ENCODE results near the gene PHF11. TPM values are rescaled to one million over a fixed set of nuclear protein-coding genes. Genes with fewer than 3 reads are reported as not detected.
"Not testable (repeated sequence)": the region's sequence is repeated elsewhere in the genome, so short reads cannot be mapped to it uniquely, and the experiment has no call there.

Gene PHF11
- polyA plus RNA-seq, 3 donors = 24.0 to 40.5 (median 27.3) TPM

- WGBS, 3 donors = 39 to 65% (median 44%) methylated on average over 2 of the region's 2 CpGs
- no peak overlapping the region for H3K27ac ChIP-seq (ENCODE audit: low read depth, low read length)
These were observed 1.1 kb upstream of the PHF11 start for GRCh38 chr13:49494645-49495044.

DNA sequence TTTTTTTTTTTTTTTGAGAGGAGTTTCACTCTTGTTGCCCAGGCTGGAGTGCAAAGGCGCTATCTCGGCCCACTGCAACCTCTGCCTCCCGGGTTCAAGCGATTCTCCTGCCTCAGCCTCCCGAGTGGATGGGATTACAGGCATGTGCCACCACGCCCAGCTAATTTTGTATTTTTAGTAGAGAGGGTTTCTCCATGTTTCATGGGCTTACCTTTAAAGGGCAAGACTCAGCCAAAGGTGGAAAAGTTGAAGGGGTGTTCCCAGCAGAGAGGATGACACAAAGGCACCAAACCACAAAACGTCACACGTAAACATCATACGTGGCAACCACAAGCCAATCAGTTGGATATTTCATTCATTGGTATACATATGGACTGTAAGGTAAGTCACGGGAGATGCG lies 1.1 kb downstream of the PHF11 start:
- 74 to 75% (median 75%) methylated on average over 11 of the region's 11 CpGs for WGBS, 3 donors

DNA sequence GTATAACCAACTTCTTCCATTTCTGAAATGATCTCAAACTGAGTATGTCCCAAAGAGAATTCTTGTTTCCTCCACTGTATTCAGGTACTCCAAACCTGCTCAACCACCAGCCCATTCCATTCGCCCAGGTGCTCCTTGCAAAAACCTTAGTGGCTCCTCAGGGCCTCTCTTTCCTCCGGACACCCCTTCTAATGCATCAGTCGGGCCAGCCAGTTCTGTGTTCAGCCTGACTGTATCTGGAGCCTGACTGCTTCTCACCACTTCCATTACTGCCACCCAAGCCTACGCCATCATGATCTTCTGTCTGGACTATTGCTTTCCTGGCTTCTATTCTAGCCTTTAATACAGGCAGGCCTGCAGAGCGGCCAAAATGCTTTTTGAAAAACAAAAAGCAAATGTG lies 1.5 kb downstream of the PHF11 start:
- no peak overlapping the region for H3K27ac ChIP-seq (ENCODE audit: low read depth, low read length)
- 83 to 88% (median 84%) methylated on average over 5 of the region's 5 CpGs for WGBS, 3 donors

More for the DNA sequence above, 1.1 kb downstream of the PHF11 start:
- H3K27ac ChIP-seq (ENCODE audit: low read depth, low read length) = not testable (repeated sequence)

GRCh38 chr13:49498206-49498605 lies 2.5 kb downstream of the PHF11 start:
- 75 to 86% (median 80%) methylated on average over 4 of the region's 4 CpGs for WGBS, 3 donors
- H3K27ac ChIP-seq (ENCODE audit: low read depth, low read length) = no peak overlapping the region

DNA sequence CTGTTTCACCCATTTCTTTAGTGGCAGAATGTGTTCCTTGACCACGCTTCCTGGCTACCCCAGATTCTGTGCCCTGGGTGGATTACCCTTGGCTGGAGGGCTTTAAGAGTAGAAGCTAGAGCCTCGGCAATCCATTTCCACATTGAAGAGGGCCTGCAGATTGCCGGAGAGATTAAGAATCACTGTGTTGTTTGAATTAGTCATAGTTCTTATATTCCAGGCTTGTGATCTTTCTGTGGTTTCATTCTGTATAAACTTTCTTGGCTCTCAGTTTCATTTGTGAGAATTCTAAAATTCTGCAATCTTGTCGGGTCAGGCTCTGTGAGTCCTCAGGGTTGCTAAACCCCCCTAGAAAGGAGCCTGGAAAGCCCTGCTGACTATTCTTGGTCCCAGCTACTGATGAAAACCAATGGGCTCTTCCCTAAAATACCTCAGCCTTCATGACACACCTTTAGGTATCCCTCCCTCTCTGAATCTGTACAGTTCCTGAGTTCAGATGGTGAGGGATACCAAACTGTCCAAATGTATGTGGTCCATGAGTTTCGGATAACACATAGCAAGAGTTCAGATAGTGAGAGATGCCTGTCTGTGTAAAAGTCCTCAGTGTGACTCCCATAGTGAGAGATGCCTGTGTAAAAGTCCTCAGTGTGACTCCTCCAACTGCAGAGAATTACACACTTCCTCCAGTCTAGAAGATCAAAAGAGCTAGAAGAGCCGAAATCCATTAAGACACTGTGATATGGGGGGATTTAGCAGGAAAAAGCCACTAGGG lies 4.3 kb downstream of the PHF11 start:
- H3K27ac ChIP-seq (ENCODE audit: low read depth, low read length) = no peak overlapping the region
- WGBS, 3 donors = 73 to 87% (median 84%) methylated on average over 6 of the region's 6 CpGs

GRCh38 chr13:49502954-49503353 lies 7.2 kb downstream of the PHF11 start:
- 36 to 72% (median 37%) methylated on average over 9 of the region's 9 CpGs for WGBS, 3 donors
- H3K27ac ChIP-seq (ENCODE audit: low read depth, low read length) = no peak overlapping the region

DNA sequence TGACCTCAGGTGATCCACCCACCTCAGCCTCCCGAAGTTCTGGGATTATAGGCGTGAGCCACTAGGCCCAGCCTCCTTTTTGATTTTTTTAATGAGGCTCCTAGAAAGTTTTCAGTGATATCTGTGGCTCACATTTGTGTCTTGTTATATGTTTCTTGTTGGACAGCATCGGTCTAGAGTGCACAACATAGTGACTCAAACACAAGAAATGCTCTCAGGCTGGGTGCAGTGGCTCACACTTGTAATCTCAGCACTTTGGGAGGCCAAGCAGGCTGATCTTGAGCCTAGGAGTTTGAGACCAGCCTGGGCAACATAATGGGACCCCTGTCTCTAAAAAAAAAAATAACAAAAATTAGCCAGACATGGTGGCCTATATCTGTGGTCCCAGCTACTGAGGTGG lies 8.2 kb downstream of the PHF11 start:
- 94 to 97% (median 96%) methylated on average over 3 of the region's 3 CpGs for WGBS, 3 donors
- H3K27ac ChIP-seq (ENCODE audit: low read depth, low read length) = no peak overlapping the region

DNA sequence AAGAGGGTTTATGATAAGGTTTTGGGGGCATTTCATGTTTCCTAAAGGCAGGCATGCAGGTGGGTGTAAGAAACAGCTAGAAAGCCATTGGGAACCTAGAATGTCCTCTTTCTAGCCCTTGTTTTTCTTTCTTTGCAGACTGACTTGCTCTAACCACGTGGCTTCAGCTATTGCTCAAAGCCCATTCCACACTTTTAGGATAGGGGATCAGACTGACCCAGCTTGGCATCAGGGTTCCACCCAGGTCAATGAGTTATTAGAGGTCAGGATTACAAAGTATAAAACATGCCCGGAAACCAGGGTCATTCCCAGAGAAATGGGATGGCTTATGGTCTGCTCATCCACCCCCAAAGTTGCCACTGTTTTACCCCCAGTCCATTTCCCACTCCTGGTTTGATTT lies 16.8 kb downstream of the PHF11 start:
- WGBS, 3 donors = 86 to 92% (median 89%) methylated on average over 2 of the region's 2 CpGs

DNA sequence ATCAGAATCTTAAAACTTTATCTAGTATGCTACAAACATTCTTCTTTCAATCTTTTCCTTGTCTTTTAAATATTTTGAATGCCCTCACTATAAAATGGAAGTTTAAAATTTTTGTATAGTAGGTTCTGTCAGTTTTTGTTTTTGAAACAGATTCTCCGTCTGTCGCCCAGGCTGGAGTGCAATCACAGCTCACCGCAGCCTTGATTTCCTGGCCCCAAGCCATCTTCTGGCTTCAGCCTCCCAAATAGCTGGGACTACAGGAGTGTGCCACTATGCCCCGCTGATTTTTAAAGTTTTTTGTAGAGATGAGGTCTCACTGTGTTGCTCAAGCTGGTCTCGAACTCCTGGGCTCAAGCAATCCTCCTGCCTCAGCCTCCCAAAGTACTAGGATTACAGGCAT lies 20.7 kb downstream of the PHF11 start:
- no peak overlapping the region for H3K27ac ChIP-seq (ENCODE audit: low read depth, low read length)
- 70 to 94% (median 84%) methylated on average over 5 of the region's 5 CpGs for WGBS, 3 donors

More for the DNA sequence above, 16.8 kb downstream of the PHF11 start:
- no peak overlapping the region for H3K27ac ChIP-seq (ENCODE audit: low read depth, low read length)

GRCh38 chr13:49517461-49517860 lies 21.7 kb downstream of the PHF11 start:
- WGBS, 3 donors = 83 to 87% (median 85%) methylated on average over 6 of the region's 6 CpGs

GRCh38 chr13:49521224-49521623 lies 25.5 kb downstream of the PHF11 start:
- H3K27ac ChIP-seq (ENCODE audit: low read depth, low read length) = no peak overlapping the region
- 71 to 82% (median 79%) methylated on average over 4 of the region's 4 CpGs for WGBS, 3 donors

More at GRCh38 chr13:49517461-49517860, 21.7 kb downstream of the PHF11 start:
- no peak overlapping the region for H3K27ac ChIP-seq (ENCODE audit: low read depth, low read length)

GRCh38 chr13:49524740-49525501 lies 29.2 kb downstream of the PHF11 start:
- H3K27ac ChIP-seq (ENCODE audit: low read depth, low read length) = no peak overlapping the region
- WGBS, 3 donors = 93 to 96% (median 96%) methylated on average over 5 of the region's 5 CpGs

DNA sequence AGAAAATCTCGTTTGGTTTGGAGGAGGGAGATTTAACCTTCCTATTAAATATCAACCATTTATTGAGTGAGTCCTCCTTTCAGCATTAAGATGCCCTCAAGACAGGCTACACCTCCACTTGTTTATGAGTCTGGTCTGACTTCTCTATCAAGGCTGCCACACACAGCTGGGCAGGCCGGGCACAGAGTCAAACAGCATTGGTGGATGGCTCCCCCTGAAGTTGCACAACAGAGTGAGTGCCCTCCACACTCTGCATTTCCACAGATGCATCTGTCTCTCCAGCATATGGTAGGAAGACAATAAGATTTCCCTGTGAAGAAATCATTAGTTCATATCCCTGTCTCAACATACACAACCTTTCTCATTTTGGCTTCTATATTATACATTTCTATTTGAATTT lies 31.4 kb downstream of the PHF11 start:
- H3K27ac ChIP-seq (ENCODE audit: low read depth, low read length) = no peak overlapping the region
- 56 to 64% (median 58%) methylated on average over 2 of the region's 2 CpGs for WGBS, 3 donors

GRCh38 chr13:49528161-49528560 lies 32.4 kb downstream of the PHF11 start:
- no peak overlapping the region for H3K27ac ChIP-seq (ENCODE audit: low read depth, low read length)
- WGBS, 3 donors = 62 to 80% (median 79%) methylated on average over 1 of the region's 1 CpG

DNA sequence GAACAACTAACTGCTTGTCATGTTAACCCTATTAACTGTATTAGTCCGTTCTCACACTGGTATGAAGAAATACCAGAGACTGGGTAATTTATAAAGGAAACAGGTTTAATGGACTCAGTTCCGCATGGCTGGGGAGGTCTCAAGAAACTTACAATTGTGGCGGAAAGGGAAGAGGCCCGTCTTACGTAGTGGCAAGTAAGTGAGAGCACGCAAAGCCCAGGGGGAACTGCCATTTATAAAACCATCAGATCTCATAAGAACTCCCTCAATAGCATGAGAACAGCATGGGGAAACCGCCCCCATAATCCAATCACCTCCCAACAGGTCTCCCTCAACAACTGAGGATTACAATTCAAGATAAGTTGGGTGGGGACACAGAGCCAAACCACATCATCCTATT lies 34.7 kb downstream of the PHF11 start:
- 56 to 82% (median 67%) methylated on average over 7 of the region's 7 CpGs for WGBS, 3 donors
- no peak overlapping the region for H3K27ac ChIP-seq (ENCODE audit: low read depth, low read length)

- H3K27ac ChIP-seq (ENCODE audit: low read depth, low read length) = no peak overlapping the region
- WGBS, 3 donors = 79 to 88% (median 84%) methylated on average over 1 of the region's 1 CpG
These were observed 36.8 kb downstream of the PHF11 start for GRCh38 chr13:49532593-49532992.

DNA sequence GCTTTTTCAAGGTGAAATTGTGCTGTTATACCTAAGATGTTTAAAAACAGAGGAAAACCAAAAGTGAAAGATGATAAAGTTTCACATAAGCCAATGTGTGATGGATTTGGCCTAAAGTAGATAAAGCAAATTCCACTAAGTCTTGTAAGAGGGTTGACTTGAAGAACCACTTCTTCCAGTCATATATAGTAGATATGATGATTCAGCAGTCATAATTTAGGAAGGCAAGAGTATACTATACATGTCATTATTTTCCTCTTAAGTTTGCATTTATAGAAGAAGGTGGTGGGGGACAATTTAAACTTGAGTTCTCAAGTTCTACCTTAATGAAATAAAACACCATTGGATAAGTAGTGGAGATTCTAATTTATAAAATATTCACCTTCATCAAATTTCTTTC lies 37.3 kb downstream of the PHF11 start:
- no peak overlapping the region for H3K27ac ChIP-seq (ENCODE audit: low read depth, low read length)

DNA sequence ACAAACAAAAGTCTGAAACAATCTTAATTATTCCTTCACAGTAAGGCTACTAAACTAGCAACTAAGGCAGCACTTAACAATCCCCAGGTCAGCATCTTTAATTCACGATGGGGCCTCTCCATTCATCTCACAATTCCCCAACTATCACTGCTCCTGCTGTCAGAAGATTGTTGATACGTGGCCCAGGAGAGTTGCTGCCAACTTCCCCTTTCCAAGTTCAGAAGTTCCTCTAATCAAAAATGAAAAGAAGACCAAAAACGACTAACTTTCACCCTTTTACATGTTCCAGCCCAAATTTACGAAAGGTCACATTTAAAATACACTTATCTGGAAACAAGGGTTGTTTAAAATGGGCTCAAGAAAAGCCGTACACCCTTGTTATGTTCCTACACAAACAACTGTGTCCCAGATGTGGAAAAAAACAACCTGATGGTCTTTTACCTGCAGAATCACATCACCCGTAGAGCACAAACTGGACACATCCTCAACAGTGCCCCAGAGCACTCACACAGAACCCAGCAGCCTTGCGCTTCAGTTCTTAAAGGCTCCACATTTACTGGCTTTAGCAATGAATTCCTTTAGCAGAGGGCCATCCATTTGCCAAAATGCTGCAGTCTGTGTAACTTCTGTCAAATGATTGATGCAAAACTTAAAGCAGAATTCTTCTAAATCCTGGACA lies 38.0 kb downstream of the PHF11 start:
- no peak overlapping the region for H3K27ac ChIP-seq (ENCODE audit: low read depth, low read length)
- WGBS, 3 donors = 50 to 67% (median 65%) methylated on average over 7 of the region's 7 CpGs

GRCh38 chr13:49536144-49536873 lies 40.6 kb downstream of the PHF11 start:
- H3K27ac ChIP-seq (ENCODE audit: low read depth, low read length) = no peak overlapping the region
- WGBS, 3 donors = 64 to 74% (median 66%) methylated on average over 7 of the region's 7 CpGs
